Measurements from ENCODE around the gene DALRD3. TPM values are rescaled to one million over a fixed set of nuclear protein-coding genes. Genes with fewer than 3 reads are reported as not detected.

DALRD3 gene
- total RNA-seq, 1 experiment from 2014 or later: 55.5 TPM

- H3K4me3 ChIP-seq (ENCODE audit: insufficient read depth, low read depth, low read length): no peak overlapping the region
- H3K27me3 ChIP-seq (ENCODE audit: control insufficient read depth, insufficient read depth, low read length): no peaks in the 10 kb centered on the region
- H3K36me3 ChIP-seq (replicated peaks; ENCODE audit: control insufficient read depth, insufficient read depth, low read length): peaks cover 47% of the 10 kb centered on the region
- peak; percentile 16 for DNase-seq
Observed at GRCh38 chr3:49025793-49026520, 7.6 kb upstream of the DALRD3 start.

- H3K27me3 ChIP-seq (ENCODE audit: control insufficient read depth, insufficient read depth, low read length): no peaks in the 10 kb centered on the region
- peaks cover 42% of the 10 kb centered on the region for H3K36me3 ChIP-seq (replicated peaks; ENCODE audit: control insufficient read depth, insufficient read depth, low read length)
- peak; percentile 18 for DNase-seq
- H3K4me3 ChIP-seq (ENCODE audit: insufficient read depth, low read depth, low read length): no peak overlapping the region
Observed at GRCh38 chr3:49025005-49025792, 6.8 kb upstream of the DALRD3 start.

- Histone ChIP-seq H3K27me3 (ENCODE audit: control insufficient read depth, insufficient read depth, low read length) (no peaks in the 10 kb centered on the region), H3K36me3 (replicated peaks; ENCODE audit: control insufficient read depth, insufficient read depth, low read length) (peaks cover 42% of the 10 kb centered on the region)
- DNase-seq: no peak
Observed at GRCh38 chr3:49024449-49024848, 6.1 kb upstream of the DALRD3 start.

GRCh38 chr3:49023775-49024174 is 5.4 kb upstream of the DALRD3 start:
- no peak for DNase-seq
- no peak overlapping the region for H3K4me3 ChIP-seq (ENCODE audit: insufficient read depth, low read depth, low read length)
- H3K27me3 ChIP-seq (ENCODE audit: control insufficient read depth, insufficient read depth, low read length): no peaks in the 10 kb centered on the region
- H3K36me3 ChIP-seq (replicated peaks; ENCODE audit: control insufficient read depth, insufficient read depth, low read length): peaks cover 42% of the 10 kb centered on the region

More at GRCh38 chr3:49024449-49024848, 6.1 kb upstream of the DALRD3 start:
- no peak overlapping the region for H3K4me3 ChIP-seq (ENCODE audit: insufficient read depth, low read depth, low read length)

- H3K27me3 ChIP-seq (ENCODE audit: control insufficient read depth, insufficient read depth, low read length): no peaks in the 10 kb centered on the region
- H3K4me3 ChIP-seq (ENCODE audit: insufficient read depth, low read depth, low read length): peak overlapping the region; percentile 96
- peaks cover 39% of the 10 kb centered on the region for H3K36me3 ChIP-seq (replicated peaks; ENCODE audit: control insufficient read depth, insufficient read depth, low read length)
- peak; percentile 62 for DNase-seq
Observed at GRCh38 chr3:49022688-49023171, 4.3 kb upstream of the DALRD3 start.

- Histone ChIP-seq H3K36me3 (replicated peaks; ENCODE audit: control insufficient read depth, insufficient read depth, low read length) (peaks cover 35% of the 10 kb centered on the region), H3K27me3 (ENCODE audit: control insufficient read depth, insufficient read depth, low read length) (no peaks in the 10 kb centered on the region)
- peak; percentile 98 for DNase-seq
Observed at GRCh38 chr3:49021813-49022687, 3.7 kb upstream of the DALRD3 start, which contains the start of gene NDUFAF3. Gene NDUFAF3 (plus strand): TSS chr3:49022121. CDS start chr3:49022145, 24 bp downstream.

GRCh38 chr3:49021213-49021812 is 2.9 kb upstream of the DALRD3 start:
- no peaks in the 10 kb centered on the region for H3K27me3 ChIP-seq (ENCODE audit: control insufficient read depth, insufficient read depth, low read length)

More at GRCh38 chr3:49021813-49022687, 3.7 kb upstream of the DALRD3 start, which contains the start of gene NDUFAF3:
- H3K4me3 ChIP-seq (ENCODE audit: insufficient read depth, low read depth, low read length): peak within 1 kb of the TSS; percentile 96

GRCh38 chr3:49020330-49021212 is 2.2 kb upstream of the DALRD3 start:
- H3K36me3 ChIP-seq (replicated peaks; ENCODE audit: control insufficient read depth, insufficient read depth, low read length): peaks cover 35% of the 10 kb centered on the region
- peak; percentile 88 for DNase-seq
- H3K27me3 ChIP-seq (ENCODE audit: control insufficient read depth, insufficient read depth, low read length): no peaks in the 10 kb centered on the region
- H3K4me3 ChIP-seq (ENCODE audit: insufficient read depth, low read depth, low read length): peak overlapping the region; percentile 96

More at GRCh38 chr3:49021213-49021812, 2.9 kb upstream of the DALRD3 start:
- peaks cover 34% of the 10 kb centered on the region for H3K36me3 ChIP-seq (replicated peaks; ENCODE audit: control insufficient read depth, insufficient read depth, low read length)
- H3K4me3 ChIP-seq (ENCODE audit: insufficient read depth, low read depth, low read length): peak overlapping the region; percentile 96
- DNase-seq: peak; percentile 98

GRCh38 chr3:49019941-49020329 is 1.6 kb upstream of the DALRD3 start:
- Histone ChIP-seq H3K27me3 (ENCODE audit: control insufficient read depth, insufficient read depth, low read length) (no peaks in the 10 kb centered on the region), H3K4me3 (ENCODE audit: insufficient read depth, low read depth, low read length) (peak overlapping the region; percentile 96), H3K36me3 (replicated peaks; ENCODE audit: control insufficient read depth, insufficient read depth, low read length) (peaks cover 35% of the 10 kb centered on the region)
- no peak for DNase-seq

- Histone ChIP-seq H3K36me3 (replicated peaks; ENCODE audit: control insufficient read depth, insufficient read depth, low read length) (peaks cover 32% of the 10 kb centered on the region), H3K27me3 (ENCODE audit: control insufficient read depth, insufficient read depth, low read length) (no peaks in the 10 kb centered on the region), H3K4me3 (ENCODE audit: insufficient read depth, low read depth, low read length) (peak overlapping the region; percentile 92)
- no peak for DNase-seq
Observed at GRCh38 chr3:49018707-49019006, 277 bp upstream of the DALRD3 start.

- peaks cover 32% of the 10 kb centered on the region for H3K36me3 ChIP-seq (replicated peaks; ENCODE audit: control insufficient read depth, insufficient read depth, low read length)
- H3K4me3 ChIP-seq (ENCODE audit: insufficient read depth, low read depth, low read length): peak overlapping the region; percentile 92
- DNase-seq: peak; percentile 72
- H3K27me3 ChIP-seq (ENCODE audit: control insufficient read depth, insufficient read depth, low read length): no peaks in the 10 kb centered on the region
Observed at GRCh38 chr3:49017229-49017970, 980 bp downstream of the DALRD3 start.

GRCh38 chr3:49016414-49017228 is 1.8 kb downstream of the DALRD3 start:
- H3K27me3 ChIP-seq (ENCODE audit: control insufficient read depth, insufficient read depth, low read length): no peaks in the 10 kb centered on the region
- no peak overlapping the region for H3K4me3 ChIP-seq (ENCODE audit: insufficient read depth, low read depth, low read length)
- DNase-seq: peak; percentile 24
- H3K36me3 ChIP-seq (replicated peaks; ENCODE audit: control insufficient read depth, insufficient read depth, low read length): peaks cover 37% of the 10 kb centered on the region

Measured in H7 (cell line).